LNCAP (cell line): Measurements from ENCODE around the gene COL4A3.

Experiments
- CTCF ChIP-seq: fragments of 450-650 bp; IDR thresholded peaks from 2 replicates; pipeline ENCODE4 v1.5.1; 2017; ENCODE audit warnings: mild to moderate bottlenecking

The COL4A3 gene

GRCh38 chr2:227219312-227220105 is 55.1 kb downstream of the COL4A3 start:
- TF ChIP-seq CTCF, result no peak

- TF ChIP-seq CTCF, result no peak
These were observed 56.7 kb downstream of the COL4A3 start for GRCh38 chr2:227221120-227221519.

GRCh38 chr2:227222292-227222691 is 57.9 kb downstream of the COL4A3 start:
- no peak for TF ChIP-seq CTCF

- no peak for TF ChIP-seq CTCF
These were observed 63.7 kb downstream of the COL4A3 start for GRCh38 chr2:227228061-227228667.

GRCh38 chr2:227230151-227230550 is 65.7 kb downstream of the COL4A3 start:
- TF ChIP-seq CTCF, result no peak

- no peak for TF ChIP-seq CTCF
These were observed 70.0 kb downstream of the COL4A3 start for GRCh38 chr2:227234429-227234828.

- TF ChIP-seq CTCF, result no peak
These were observed 73.4 kb downstream of the COL4A3 start for GRCh38 chr2:227237786-227238185.
